ENCODE results near the gene CCDC142.

The CCDC142 gene

GRCh38 chr2:74514368-74515270 lies 31.8 kb upstream of the CCDC142 start, which contains the start of gene TLX2:
TLX2 (plus strand) TSS chr2:74514450; CDS start chr2:74514807, 357 bp downstream.
- FAIRE-seq (no peak), DNase-seq (ENCODE audit: extremely low spot score, insufficient read length, low read depth) (no peak)

GRCh38 chr2:74513605-74514367 lies 31.0 kb upstream of the CCDC142 start:
- FAIRE-seq (no peak), DNase-seq (ENCODE audit: extremely low spot score, insufficient read length, low read depth) (no peak)

GRCh38 chr2:74512744-74513604 lies 30.2 kb upstream of the CCDC142 start:
- FAIRE-seq (no peak), DNase-seq (ENCODE audit: extremely low spot score, insufficient read length, low read depth) (no peak)

- no peak for DNase-seq (ENCODE audit: extremely low spot score, insufficient read length, low read depth)
- no peak for FAIRE-seq
Measured at GRCh38 chr2:74511104-74511989, 28.5 kb upstream of the CCDC142 start.

GRCh38 chr2:74510272-74510671 lies 27.5 kb upstream of the CCDC142 start:
- no peak for FAIRE-seq
- DNase-seq (ENCODE audit: extremely low spot score, insufficient read length, low read depth): no peak

GRCh38 chr2:74507926-74508520 lies 25.2 kb upstream of the CCDC142 start:
- FAIRE-seq (no peak), DNase-seq (ENCODE audit: extremely low spot score, insufficient read length, low read depth) (no peak)

- DNase-seq (ENCODE audit: extremely low spot score, insufficient read length, low read depth) (peak; percentile 90), FAIRE-seq (peak; percentile 93)
Measured at GRCh38 chr2:74507145-74507925, 24.5 kb upstream of the CCDC142 start, which contains the start of gene PCGF1. PCGF1 (minus strand) TSS chr2:74507695; CDS start chr2:74507668, 27 bp downstream.

- FAIRE-seq (no peak), DNase-seq (ENCODE audit: extremely low spot score, insufficient read length, low read depth) (no peak)
Measured at GRCh38 chr2:74505448-74506246, 22.8 kb upstream of the CCDC142 start.

- FAIRE-seq (no peak), DNase-seq (ENCODE audit: extremely low spot score, insufficient read length, low read depth) (no peak)
Measured at GRCh38 chr2:74504591-74504990, 21.8 kb upstream of the CCDC142 start.

GRCh38 chr2:74503506-74504475 lies 21.0 kb upstream of the CCDC142 start:
- FAIRE-seq: no peak

GRCh38 chr2:74502720-74503505 lies 20.1 kb upstream of the CCDC142 start:
- FAIRE-seq: peak; percentile 66

More at GRCh38 chr2:74503506-74504475, 21.0 kb upstream of the CCDC142 start:
- DNase-seq (ENCODE audit: extremely low spot score, insufficient read length, low read depth): no peak

GRCh38 chr2:74502147-74502719 lies 19.4 kb upstream of the CCDC142 start:
- FAIRE-seq: no peak

More at GRCh38 chr2:74502720-74503505, 20.1 kb upstream of the CCDC142 start:
- peak; percentile 58 for DNase-seq (ENCODE audit: extremely low spot score, insufficient read length, low read depth)

GRCh38 chr2:74501335-74502071 lies 18.7 kb upstream of the CCDC142 start:
- FAIRE-seq (no peak), DNase-seq (ENCODE audit: extremely low spot score, insufficient read length, low read depth) (no peak)

More at GRCh38 chr2:74502147-74502719, 19.4 kb upstream of the CCDC142 start:
- no peak for DNase-seq (ENCODE audit: extremely low spot score, insufficient read length, low read depth)

GRCh38 chr2:74500578-74500946 lies 17.8 kb upstream of the CCDC142 start:
- FAIRE-seq (no peak), DNase-seq (ENCODE audit: extremely low spot score, insufficient read length, low read depth) (no peak)

All from GM18507 (cell line).